Heart right ventricle (tissue), 16 donors: ENCODE data around the gene RUNX1. TPM values are rescaled to one million over a fixed set of nuclear protein-coding genes. Genes with fewer than 3 reads are reported as not detected.

Experiments
- ATAC-seq, 8 donors: fragments of 200-7000 bp; cut with Tn5 transposase; one replicate each; pipeline ENCODE4 v1.9.1; 2020; ENCODE audit warnings: mild to moderate bottlenecking in 8 of 8, moderate library complexity in 8 of 8, moderate number of reproducible peaks in 1 of 8
- DNase-seq, 2 donors: peaks; one replicate each; pipeline ENCODE4 v3.0.0-alpha.2; 2020
- H3K27ac ChIP-seq, 10 donors: fragments of 200-600 bp; sonication (generic) in 2 of 10; one replicate each; pipeline versions ENCODE4 v1.5.0 to v1.8.0; 2020 to 2022; ENCODE audit warnings: mild to moderate bottlenecking in 3 of 10
- H3K27me3 ChIP-seq, 7 donors: fragments of 200-600 bp; one replicate each; pipeline ENCODE4 v1.8.0; 2021 to 2022; ENCODE audit warnings: mild to moderate bottlenecking in 2 of 7
- H3K36me3 ChIP-seq, 9 donors: fragments of 200-600 bp; sonication (generic) in 1 of 9; one replicate each; pipeline versions ENCODE4 v1.5.0 to v1.8.0; 2020 to 2022; ENCODE audit warnings: mild to moderate bottlenecking in 2 of 9
- H3K4me1 ChIP-seq, 9 donors: fragments of 200-600 bp; sonication (generic) in 1 of 9; one replicate each; pipeline versions ENCODE4 v1.5.0 to v1.8.0; 2020 to 2022; ENCODE audit warnings: mild to moderate bottlenecking in 4 of 9
- H3K4me3 ChIP-seq, 10 donors: fragments of 200-600 bp; sonication (generic) in 2 of 10; one replicate each; pipeline versions ENCODE4 v1.5.0 to v1.8.0; 2020 to 2022; ENCODE audit warnings: mild to moderate bottlenecking in 7 of 10, moderate library complexity in 2 of 10
- H3K9me3 ChIP-seq, 11 donors: fragments of 200-600 bp in 10 of 11; sonication (generic) in 2 of 11; one replicate each; pipeline versions ENCODE4 v1.5.0 to v1.8.0; 2013 to 2022; ENCODE audit warnings: mild to moderate bottlenecking in 2 of 11, control low read depth in 1 of 11, moderate library complexity in 1 of 11
- CTCF ChIP-seq, 9 donors: fragments of 200-600 bp; sonication (generic) in 2 of 9; IDR thresholded peaks; one replicate each; pipeline versions ENCODE4 v1.5.0 to v1.8.0; 2021 to 2022; ENCODE audit warnings: antibody characterized with exemption in 9 of 9, mild to moderate bottlenecking in 5 of 9, moderate library complexity in 1 of 9
- WGBS, 2 donors: extraction: QIAGEN DNeasy Blood & Tissue Kit; methylation state at CpG; one replicate each; pipeline ENCODE4 v1.1.7; 2013; ENCODE audit warnings: inconsistent platforms in 1 of 2; 5-methylcytosine and 5-hydroxymethylcytosine counted together
- intact Hi-C, 10 donors: fragments of 100-400 bp; cut with DNase I; formaldehyde crosslinking; loops; one replicate each; pipeline versions ENCODE4 v1.11.1 to v1.14.2; 2022
- polyA plus RNA-seq, 2 donors: library from polyadenylated mRNA; stranded (reverse); fragments of 200-250 nt; gene quantifications; one replicate each; pipeline ENCODE4 v1.2.3, GENCODE V29; 2013
- total RNA-seq, 10 donors: library from RNA; stranded (reverse); fragmentation: NEBNext Ultra II Directional in 3 of 10; extraction: Animal tissue kit (Norgen Biotek cat#: 25700) in 3 of 10; gene quantifications; one replicate each; pipeline versions ENCODE4 v1.2.1 to v1.2.4, GENCODE V29; 2021 to 2023
- donor health status: Arrhythmogenic right ventricular cardiomyopathy.
- donor health status: ischemic (EF 13 %, LVEDD 7.1; RV severe dilation, severe dysfunction).
- donor health status: healthy with polysubstance abuse.
- donor health status: DM: no; HTN: yes; CAD: no.
- donor health status: DM: no; HTN: no; CAD: no.
- donor health status: ischemic (EF 25% LVEDD 6.9; RV normal size, moderate dysfunction).
- donor health status: ischemic (EF 25% LVEDD 5.7; RV mildly dilated, moderate dysfunction).
- donor health status: healthy.
- donor health status: DM: yes; HTN: yes; CAD: no.
- donor health status: Ischemic cardiomyopathy.
- donor health status: ischemic (EF 35%, LVEDD 5.7; RV mildly dilated, moderate dysfunction).
- donor health status: nonischemic (EF 11% LVEDD 7.7; RV severe dilation, severe dysfunction).
- donor health status: DM: yes; HTN: yes; CAD: no.
- donor health status: PGD.
- donor health status: ischemic (EF 29% LVEDD 5.4; RV normal size, mild dysfunction).
- donor health status: nonischemic (EF 23%, LVEDD 6.1; RV moderate dilation, normal function).

RUNX1 gene
- total and polyA plus RNA-seq, 12 donors: 0.88 to 29.3 (median 3.5) TPM

- intact Hi-C loops: no loop called here
- DNase-seq: no peak
- no peak overlapping the region for H3K27ac ChIP-seq
- ATAC-seq: no peak
- H3K36me3 ChIP-seq: peaks cover 0 to 95% (median 0%) of the 10 kb centered on the region in 9 donors
- TF ChIP-seq CTCF (IDR thresholded peaks at IDR 0.05): no peak
- peaks cover 0 to 28% (median 4%) of the 10 kb centered on the region in 7 donors for H3K27me3 ChIP-seq
- H3K9me3 ChIP-seq: no peaks in the 10 kb centered on the region
- H3K4me3 ChIP-seq: no peak overlapping the region
- WGBS, 2 donors: 91 to 93% methylated on average over 10 of the region's 10 CpGs
- peaks cover 0 to 70% (median 0%) of the 10 kb centered on the region in 9 donors for H3K4me1 ChIP-seq
These were observed 235.7 kb downstream of the RUNX1 start for GRCh38 chr21:34813266-34813894.

- intact Hi-C loops: no loop called here
- WGBS, 2 donors: 76% methylated on average over 7 of the region's 7 CpGs
- no peak overlapping the region for H3K4me3 ChIP-seq
- no peak for TF ChIP-seq CTCF (IDR thresholded peaks at IDR 0.05)
- no peaks in the 10 kb centered on the region for H3K9me3 ChIP-seq
- DNase-seq (no peak), ATAC-seq (no peak)
- H3K27ac ChIP-seq: no peak overlapping the region
- peaks cover 0 to 94% (median 0%) of the 10 kb centered on the region in 9 donors for H3K36me3 ChIP-seq
- H3K4me1 ChIP-seq: peaks cover 0 to 77% (median 0%) of the 10 kb centered on the region in 9 donors
- peaks cover 0 to 28% (median 4%) of the 10 kb centered on the region in 7 donors for H3K27me3 ChIP-seq
These were observed 236.4 kb downstream of the RUNX1 start for GRCh38 chr21:34812504-34813265.

GRCh38 chr21:34811368-34811767 lies 237.7 kb downstream of the RUNX1 start:
- peaks cover 0 to 20% (median 4%) of the 10 kb centered on the region in 7 donors for H3K27me3 ChIP-seq
- intact Hi-C loops: no loop called here
- no peak for TF ChIP-seq CTCF (IDR thresholded peaks at IDR 0.05)
- ATAC-seq (no peak), DNase-seq (no peak)
- H3K4me3 ChIP-seq: no peak overlapping the region
- 64 to 66% methylated on average over 4 of the region's 4 CpGs for WGBS, 2 donors
- H3K36me3 ChIP-seq: peaks cover 0 to 94% (median 0%) of the 10 kb centered on the region in 9 donors
- H3K27ac ChIP-seq: no peak overlapping the region
- H3K9me3 ChIP-seq: peaks cover 0 to 13% (median 7%) of the 10 kb centered on the region in 11 donors
- peaks cover 0 to 90% (median 0%) of the 10 kb centered on the region in 9 donors for H3K4me1 ChIP-seq

- WGBS, 2 donors: 88 to 89% methylated on average over 6 of the region's 6 CpGs
- intact Hi-C loops: no loop called here
- H3K4me1 ChIP-seq: peaks cover 0 to 91% (median 0%) of the 10 kb centered on the region in 9 donors
- peaks cover 0 to 93% (median 0%) of the 10 kb centered on the region in 9 donors for H3K36me3 ChIP-seq
- no peak overlapping the region for H3K27ac ChIP-seq
- ATAC-seq (no peak), DNase-seq (no peak)
- TF ChIP-seq CTCF (IDR thresholded peaks at IDR 0.05): no peak
- H3K4me3 ChIP-seq: no peak overlapping the region
- peaks cover 0 to 19% (median 8%) of the 10 kb centered on the region in 11 donors for H3K9me3 ChIP-seq
- H3K27me3 ChIP-seq: peaks cover 0 to 19% (median 4%) of the 10 kb centered on the region in 7 donors
These were observed 238.3 kb downstream of the RUNX1 start for GRCh38 chr21:34810786-34811185.
